Kidney epithelial cell (primary cell): ENCODE data around the gene C2orf69. TPM values are rescaled to one million over a fixed set of nuclear protein-coding genes. Genes with fewer than 3 reads are reported as not detected.
"Not testable (repeated sequence)": the region's sequence is repeated elsewhere in the genome, so short reads cannot be mapped to it uniquely, and the experiment has no call there.

Source experiments
- DNase-seq: peaks from one replicate; pipeline ENCODE4 v3.0.0-alpha.2; 2010; ENCODE audit warnings: low read depth
- H3K27me3 ChIP-seq: 2 replicates; pipeline ENCODE4 v1.6.0; 2011; ENCODE audit warnings: low read length; ENCODE audit not compliant: control insufficient read depth, insufficient read depth
- H3K36me3 ChIP-seq: 2 replicates; pipeline ENCODE4 v1.5.1; 2011; ENCODE audit warnings: low read length; ENCODE audit not compliant: control insufficient read depth, insufficient read depth
- H3K4me3 ChIP-seq: 2 replicates; pipeline ENCODE4 v1.5.1; 2011; ENCODE audit warnings: low read depth, mild to moderate bottlenecking, control low read depth, low read length
- total RNA-seq: library from RNA; depleted of rRNA; stranded (reverse); fragments of >200 nt; gene quantifications from 2 replicates; pipeline ENCODE4 v1.2.3, GENCODE V29; 2015
- TF ChIP-seq, protein P1 (sequence below): IDR thresholded peaks from 2 replicates; pipeline ENCODE4 v1.5.1; 2011; ENCODE audit warnings: mild to moderate bottlenecking, moderate library complexity, low read length, control low read depth, inconsistent platforms; ENCODE audit not compliant: insufficient read depth, poor library complexity, severe bottlenecking

Gene C2orf69
- total RNA-seq, 1 donor from 2014 or later, result 13.0 TPM

DNA sequence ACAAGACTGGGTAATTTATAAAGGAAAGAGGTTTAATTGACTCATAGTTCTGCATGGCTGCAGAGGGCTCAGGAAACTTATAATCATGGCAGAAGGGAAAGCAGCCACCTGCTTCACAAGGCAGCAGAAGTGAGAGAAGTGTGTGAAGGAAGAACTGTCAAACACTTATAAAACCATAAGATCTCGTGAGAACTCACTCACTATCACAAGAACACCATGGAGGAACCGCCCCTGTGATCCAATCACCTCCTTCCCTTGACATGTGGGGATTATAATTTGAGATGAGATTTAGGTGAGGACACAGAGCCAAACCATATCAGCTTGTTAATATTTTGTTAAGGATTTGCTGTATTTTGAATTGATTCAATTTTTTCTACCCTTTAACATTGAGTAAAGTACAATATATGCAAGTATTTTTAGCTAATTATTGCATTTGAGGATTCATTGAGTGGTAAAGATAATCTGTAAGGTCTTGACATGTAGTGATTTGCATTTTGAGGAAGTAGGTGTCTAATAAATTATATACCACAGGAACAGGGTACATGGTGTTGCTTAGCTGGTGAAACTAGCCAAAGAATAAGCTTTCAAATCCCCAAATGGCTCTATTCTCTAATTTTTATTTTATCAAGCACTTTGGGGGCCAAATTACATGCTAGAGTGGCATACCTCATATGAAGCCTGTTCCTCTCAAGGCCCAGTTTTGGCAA is 3.9 kb upstream of the C2orf69 start:
- H3K4me3 ChIP-seq, result no peak overlapping the region
- TF ChIP-seq, protein P1, sequence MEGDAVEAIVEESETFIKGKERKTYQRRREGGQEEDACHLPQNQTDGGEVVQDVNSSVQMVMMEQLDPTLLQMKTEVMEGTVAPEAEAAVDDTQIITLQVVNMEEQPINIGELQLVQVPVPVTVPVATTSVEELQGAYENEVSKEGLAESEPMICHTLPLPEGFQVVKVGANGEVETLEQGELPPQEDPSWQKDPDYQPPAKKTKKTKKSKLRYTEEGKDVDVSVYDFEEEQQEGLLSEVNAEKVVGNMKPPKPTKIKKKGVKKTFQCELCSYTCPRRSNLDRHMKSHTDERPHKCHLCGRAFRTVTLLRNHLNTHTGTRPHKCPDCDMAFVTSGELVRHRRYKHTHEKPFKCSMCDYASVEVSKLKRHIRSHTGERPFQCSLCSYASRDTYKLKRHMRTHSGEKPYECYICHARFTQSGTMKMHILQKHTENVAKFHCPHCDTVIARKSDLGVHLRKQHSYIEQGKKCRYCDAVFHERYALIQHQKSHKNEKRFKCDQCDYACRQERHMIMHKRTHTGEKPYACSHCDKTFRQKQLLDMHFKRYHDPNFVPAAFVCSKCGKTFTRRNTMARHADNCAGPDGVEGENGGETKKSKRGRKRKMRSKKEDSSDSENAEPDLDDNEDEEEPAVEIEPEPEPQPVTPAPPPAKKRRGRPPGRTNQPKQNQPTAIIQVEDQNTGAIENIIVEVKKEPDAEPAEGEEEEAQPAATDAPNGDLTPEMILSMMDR, result no peak
- no peaks in the 10 kb centered on the region for H3K36me3 ChIP-seq
- DNase-seq, result no peak
- no peaks in the 10 kb centered on the region for H3K27me3 ChIP-seq

DNA sequence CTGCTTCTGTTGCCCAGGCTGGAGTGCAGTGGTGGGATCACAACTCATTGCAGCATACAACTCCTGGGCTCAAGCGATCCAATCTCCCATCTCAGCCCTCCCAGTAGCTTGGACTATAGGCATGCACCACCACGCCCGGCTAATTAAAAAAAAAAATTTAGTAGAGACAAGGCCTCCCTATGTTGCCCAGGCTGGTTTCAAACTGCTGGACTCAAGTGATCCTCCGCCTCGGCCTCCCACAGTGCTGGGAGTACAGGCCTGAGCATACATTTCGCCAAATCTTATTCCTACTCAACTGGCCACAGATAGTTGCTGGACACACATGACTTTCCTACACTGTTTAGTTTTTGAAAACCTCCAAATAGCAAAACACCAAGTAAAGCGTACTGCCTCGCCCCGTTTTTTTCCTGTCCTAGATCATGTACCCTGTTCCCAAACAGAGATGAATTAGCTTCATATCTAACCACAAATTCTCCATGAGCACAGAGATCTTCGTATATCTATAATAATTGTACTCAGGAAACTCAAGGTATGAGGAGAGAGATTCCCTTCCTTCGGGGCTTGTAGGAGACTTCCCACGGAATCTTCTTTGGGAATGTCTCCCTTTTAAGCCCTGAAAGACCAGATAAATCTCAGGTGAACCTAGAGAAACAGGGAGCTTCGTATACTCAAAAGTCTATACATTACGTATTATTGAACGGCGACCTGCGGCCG is 598 bp upstream of the C2orf69 start:
- TF ChIP-seq, protein P1, result no peak
- no peaks in the 10 kb centered on the region for H3K27me3 ChIP-seq
- no peak for DNase-seq
- no peaks in the 10 kb centered on the region for H3K36me3 ChIP-seq
- peak overlapping the region; percentile 33 for H3K4me3 ChIP-seq

DNA sequence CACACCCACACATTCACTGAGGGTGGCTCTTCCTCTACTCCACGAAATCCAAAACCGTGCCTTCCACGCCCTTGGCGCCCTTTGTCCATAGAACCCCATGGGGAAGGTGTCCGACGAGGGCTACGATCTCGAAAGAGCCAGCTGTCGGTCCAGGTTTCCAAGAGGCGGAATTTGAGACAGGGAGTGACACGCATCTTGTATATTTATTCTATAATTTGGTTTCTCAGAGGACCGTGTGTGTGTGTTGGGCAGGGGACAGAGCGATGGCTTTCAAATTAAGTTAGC is 726 bp downstream of the C2orf69 start:
- TF ChIP-seq, protein P1, result no peak
- no peak for DNase-seq
- Histone ChIP-seq H3K36me3 (no peaks in the 10 kb centered on the region), H3K4me3 (peak overlapping the region; percentile 98), H3K27me3 (no peaks in the 10 kb centered on the region)

DNA sequence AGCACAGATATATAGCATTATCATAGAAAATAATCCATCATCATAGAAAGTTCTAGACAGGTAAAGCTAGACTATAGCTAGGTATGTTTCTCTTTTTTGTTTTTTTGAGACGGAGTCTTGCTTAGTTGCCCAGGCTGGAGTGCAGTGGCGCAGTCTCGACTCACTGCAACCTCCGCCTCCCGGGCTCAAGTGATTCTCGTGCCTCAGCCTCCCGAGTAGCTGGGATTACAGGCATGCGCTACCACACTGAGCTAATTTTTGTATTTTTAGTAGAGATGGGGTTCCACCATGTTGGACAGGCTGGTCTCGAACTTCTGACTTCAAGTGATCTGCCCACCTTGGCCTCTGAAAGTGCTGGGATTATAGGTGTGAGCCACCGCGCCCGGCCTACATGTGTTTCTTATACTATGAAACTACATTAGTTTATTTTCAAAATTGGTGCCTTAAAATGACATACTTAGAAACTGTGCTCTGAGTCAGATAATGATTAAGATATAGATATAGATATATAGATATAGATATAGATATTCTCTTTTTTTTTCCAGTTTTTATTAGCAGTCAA is 1.5 kb downstream of the C2orf69 start:
- peak overlapping the region; percentile 98 for H3K4me3 ChIP-seq
- not testable (repeated sequence) for H3K27me3 ChIP-seq, DNase-seq, H3K36me3 ChIP-seq

DNA sequence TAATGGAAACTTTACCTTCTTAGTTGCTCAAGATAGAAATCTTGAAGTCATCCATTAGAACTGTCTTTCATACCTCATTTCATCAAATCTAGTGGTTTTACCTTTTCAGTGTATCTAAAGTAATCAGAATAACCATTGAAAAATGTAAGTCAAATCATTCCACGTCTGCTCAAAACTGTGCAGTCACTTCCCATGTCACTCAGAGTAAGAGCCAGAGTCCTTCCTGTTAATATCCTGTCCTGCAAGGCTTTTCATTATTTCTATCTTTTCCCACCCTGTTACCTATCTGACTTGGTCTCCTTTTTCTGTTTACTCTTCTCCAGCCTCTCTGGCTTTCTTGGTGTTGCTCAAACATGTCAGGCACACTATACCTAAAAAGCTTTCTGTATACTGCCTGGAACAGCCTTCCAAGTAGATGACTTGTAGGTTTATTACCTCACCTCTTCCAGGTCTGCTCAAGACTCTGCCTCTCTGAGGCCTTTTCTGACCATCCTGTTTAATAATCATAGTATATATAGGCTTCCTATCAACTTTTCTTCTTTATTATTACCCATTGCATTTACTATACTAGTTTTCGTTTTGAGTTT is 3.4 kb downstream of the C2orf69 start:
- DNase-seq, result no peak

DNA sequence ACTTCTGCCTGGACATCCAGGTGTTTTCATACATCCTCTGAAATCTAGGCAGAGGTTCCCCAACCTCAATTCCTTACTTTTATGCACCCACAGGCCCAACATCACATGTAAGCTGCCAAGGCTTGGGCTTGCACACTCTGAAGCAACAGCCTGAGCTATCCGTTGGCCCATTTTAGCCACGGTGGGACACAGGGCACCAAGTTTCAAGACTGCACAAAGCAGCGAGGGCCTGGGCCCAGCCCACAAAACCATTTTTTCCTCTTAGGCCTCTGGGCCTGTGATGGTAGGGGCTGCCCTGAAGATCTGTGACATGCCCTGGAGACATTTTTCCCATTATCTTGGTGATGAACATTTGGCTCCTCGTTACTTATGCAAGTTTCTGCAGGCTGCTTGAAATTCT is 5.9 kb downstream of the C2orf69 start:
- no peaks in the 10 kb centered on the region for H3K36me3 ChIP-seq
- no peak overlapping the region for H3K4me3 ChIP-seq
- H3K27me3 ChIP-seq, result no peaks in the 10 kb centered on the region
- DNase-seq, result no peak
- TF ChIP-seq, protein P1, result no peak

More for the DNA sequence above, 3.4 kb downstream of the C2orf69 start:
- no peaks in the 10 kb centered on the region for H3K36me3 ChIP-seq
- TF ChIP-seq, protein P1, result no peak
- no peaks in the 10 kb centered on the region for H3K27me3 ChIP-seq
- H3K4me3 ChIP-seq, result no peak overlapping the region
